Calu3 (cell line): ENCODE results near the gene CBX3. TPM values are rescaled to one million over a fixed set of nuclear protein-coding genes. Genes with fewer than 3 reads are reported as not detected.
A peak's percentile ranks its signal among the peaks of the same experiment; 100 is the strongest.

Experiments used
- BruUV-seq: library from RNA; stranded (reverse); fragments of 400-500 nt; replicated peaks from 2 replicates; lab custom pipeline; 2021; lab: Mats Ljungman, UMichigan
- CTCF ChIA-PET: fragments of 300-600 bp; sonication (Branson Sonifier 250); formaldehyde crosslinking; loops from one replicate; lab custom pipeline; 2022; ENCODE audit warnings: antibody characterized with exemption; lab: Charles Lee
- DNase-seq: peaks from one replicate; pipeline ENCODE4 v3.0.0; 2022
- H3K27ac Mint-ChIP-seq: one replicate; pipeline ENCODE4 v1.8.0; 2022; ENCODE audit warnings: mixed read lengths; ENCODE audit not compliant: unreplicated experiment
- H3K27me3 Mint-ChIP-seq: one replicate; pipeline ENCODE4 v1.8.0; 2022; ENCODE audit warnings: mixed read lengths; ENCODE audit not compliant: unreplicated experiment
- H3K36me3 Mint-ChIP-seq: one replicate; pipeline ENCODE4 v1.8.0; 2022; ENCODE audit warnings: mild to moderate bottlenecking, moderate library complexity, mixed read lengths; ENCODE audit not compliant: insufficient read depth, unreplicated experiment
- H3K4me1 Mint-ChIP-seq: one replicate; pipeline ENCODE4 v1.8.0; 2022; ENCODE audit warnings: mild to moderate bottlenecking, low read depth, mixed read lengths; ENCODE audit not compliant: unreplicated experiment
- H3K4me3 Mint-ChIP-seq: one replicate; pipeline ENCODE4 v1.8.0; 2022; ENCODE audit warnings: mild to moderate bottlenecking, low read depth, moderate library complexity, mixed read lengths; ENCODE audit not compliant: unreplicated experiment
- H3K9me3 Mint-ChIP-seq: one replicate; pipeline ENCODE4 v1.8.0; 2022; ENCODE audit warnings: low read depth, mixed read lengths; ENCODE audit not compliant: unreplicated experiment
- CTCF ChIP-seq: fragments of 200-600 bp; IDR thresholded peaks from one replicate; pipeline ENCODE4 v1.8.0; 2022; ENCODE audit warnings: antibody characterized with exemption; ENCODE audit not compliant: unreplicated experiment
- intact Hi-C: fragments of 100-400 bp; cut with micrococcal nuclease; formaldehyde crosslinking; loops from one replicate; pipeline ENCODE4 v1.10.0; 2022; ENCODE audit not compliant: unreplicated experiment
- total RNA-seq: library from RNA; stranded (reverse); gene quantifications from 2 replicates; pipeline ENCODE4 v1.2.3, GENCODE V29; 2022

CBX3 gene
- total RNA-seq, 1 experiment from 2014 or later, result 417 TPM

- Mint-ChIP-seq H3K4me3 (no peak overlapping the region), H3K27ac (peak overlapping the region; percentile 41), H3K4me1 (peaks cover 69% of the 10 kb centered on the region), H3K27me3 (no peaks in the 10 kb centered on the region), H3K36me3 (peaks cover 100% of the 10 kb centered on the region), H3K9me3 (no peaks in the 10 kb centered on the region)
- CTCF ChIA-PET, result no interaction called here
- intact Hi-C loops, result loop anchor here (5.0 kb wide), 1 partner anchor 357 kb away; no protein-coding TSS in a partner anchor
- DNase-seq, result no peak
- TF ChIP-seq CTCF, result no peak
- BruUV-seq, result TSS peak; percentile 40
Observed at GRCh38 chr7:26185131-26185843, 16.3 kb upstream of the CBX3 start.

GRCh38 chr7:26185844-26186180 is 15.7 kb upstream of the CBX3 start:
- Mint-ChIP-seq H3K4me1 (peaks cover 69% of the 10 kb centered on the region), H3K4me3 (no peak overlapping the region), H3K27ac (peak overlapping the region; percentile 41), H3K36me3 (peaks cover 100% of the 10 kb centered on the region), H3K9me3 (no peaks in the 10 kb centered on the region), H3K27me3 (no peaks in the 10 kb centered on the region)
- intact Hi-C loops, result loop anchor here (5.0 kb wide), 1 partner anchor 356 kb away; no protein-coding TSS in a partner anchor
- no TSS peak for BruUV-seq
- CTCF ChIA-PET, result interaction anchor here (1.7 kb wide), 1 partner anchor 11 kb away, joined by 3 read pairs; no protein-coding TSS in a partner anchor
- no peak for TF ChIP-seq CTCF
- DNase-seq, result no peak

- intact Hi-C loops, result loop anchor here (5.0 kb wide), 1 partner anchor 356 kb away; no protein-coding TSS in a partner anchor
- Mint-ChIP-seq H3K9me3 (no peaks in the 10 kb centered on the region), H3K4me3 (no peak overlapping the region), H3K27me3 (no peaks in the 10 kb centered on the region), H3K36me3 (peaks cover 100% of the 10 kb centered on the region), H3K27ac (peak overlapping the region; percentile 41), H3K4me1 (peaks cover 71% of the 10 kb centered on the region)
- DNase-seq, result no peak
- BruUV-seq, result no TSS peak
- TF ChIP-seq CTCF, result no peak
- CTCF ChIA-PET, result interaction anchor here (0.8 to 1.7 kb wide), 3 partner anchors 10 to 294 kb away, joined by 3 read pairs; no protein-coding TSS in a partner anchor
Observed at GRCh38 chr7:26186364-26187311, 14.9 kb upstream of the CBX3 start.
